HG03354 (cell line): Measurements from ENCODE around the gene IL2RA.
A peak's percentile ranks its signal among the peaks of the same experiment; 100 is the strongest.
"Not testable (repeated sequence)": the region's sequence is repeated elsewhere in the genome, so short reads cannot be mapped to it uniquely, and the experiment has no call there.

Source experiments
- ATAC-seq: cut with Tn5 transposase; IDR thresholded peaks from one replicate; pipeline ENCODE4 v1.9.1; 2021; ENCODE audit warnings: mild to moderate bottlenecking; ENCODE audit not compliant: unreplicated experiment, poor library complexity, severe bottlenecking

Gene IL2RA

GRCh38 chr10:6019796-6020195 is 42.4 kb downstream of the IL2RA start:
- ATAC-seq, result no peak

DNA sequence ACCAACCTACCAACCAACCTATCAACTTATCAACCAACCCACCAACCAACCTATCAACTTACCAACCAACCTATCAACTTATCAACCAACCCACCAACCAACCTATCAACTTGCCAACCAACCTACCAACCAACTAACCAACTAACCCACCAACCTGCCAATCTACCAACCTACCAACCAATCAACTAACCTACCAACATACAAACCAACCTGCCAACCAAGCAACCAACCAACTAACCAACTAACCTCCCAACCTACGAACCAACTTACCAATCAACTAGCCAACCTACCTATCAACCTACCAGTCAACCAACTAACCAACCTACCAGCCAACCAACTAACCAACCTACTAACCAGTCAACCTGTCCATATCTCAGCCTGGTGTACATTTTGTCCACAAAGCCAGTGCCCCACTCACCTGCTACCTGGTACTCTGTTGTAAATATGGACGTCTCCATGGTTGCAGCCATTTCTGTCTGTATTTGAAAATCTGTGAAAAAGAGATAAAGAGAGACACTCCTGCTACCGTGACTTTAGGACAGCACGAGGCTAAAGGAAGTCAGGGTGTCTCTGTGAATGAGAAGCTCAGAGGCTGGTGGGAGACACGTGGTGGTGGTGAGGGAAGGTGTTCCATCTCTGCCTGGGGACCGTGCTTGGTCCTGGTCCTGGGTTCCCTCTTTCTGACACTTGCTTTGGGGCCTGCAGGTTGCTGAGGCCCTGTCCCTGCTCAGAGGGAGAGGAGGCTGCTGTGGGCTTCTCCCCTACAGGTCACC is 43.0 kb downstream of the IL2RA start:
- ATAC-seq, result no peak

DNA sequence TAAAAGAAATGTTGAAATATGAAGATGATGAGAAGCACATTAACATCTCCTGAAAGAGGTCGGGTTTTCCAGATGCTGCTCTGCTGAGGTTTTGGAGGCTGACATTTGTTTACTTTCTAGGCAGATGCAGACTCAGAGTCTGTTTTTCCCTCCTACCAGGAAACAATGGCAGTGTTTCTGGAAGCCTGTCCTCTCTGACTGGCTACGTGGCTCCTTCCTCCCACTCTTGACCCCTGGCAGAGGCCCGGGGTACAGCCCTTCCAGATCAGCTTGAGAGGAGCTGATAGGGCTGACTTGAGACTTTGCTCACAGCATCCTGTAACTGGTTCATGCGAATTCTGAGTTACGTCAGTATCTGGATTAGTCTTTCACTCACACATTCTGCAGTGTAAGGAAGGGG is 43.7 kb downstream of the IL2RA start:
- ATAC-seq, result no peak

- ATAC-seq, result no peak
These were observed 44.3 kb downstream of the IL2RA start for GRCh38 chr10:6017781-6018354.

DNA sequence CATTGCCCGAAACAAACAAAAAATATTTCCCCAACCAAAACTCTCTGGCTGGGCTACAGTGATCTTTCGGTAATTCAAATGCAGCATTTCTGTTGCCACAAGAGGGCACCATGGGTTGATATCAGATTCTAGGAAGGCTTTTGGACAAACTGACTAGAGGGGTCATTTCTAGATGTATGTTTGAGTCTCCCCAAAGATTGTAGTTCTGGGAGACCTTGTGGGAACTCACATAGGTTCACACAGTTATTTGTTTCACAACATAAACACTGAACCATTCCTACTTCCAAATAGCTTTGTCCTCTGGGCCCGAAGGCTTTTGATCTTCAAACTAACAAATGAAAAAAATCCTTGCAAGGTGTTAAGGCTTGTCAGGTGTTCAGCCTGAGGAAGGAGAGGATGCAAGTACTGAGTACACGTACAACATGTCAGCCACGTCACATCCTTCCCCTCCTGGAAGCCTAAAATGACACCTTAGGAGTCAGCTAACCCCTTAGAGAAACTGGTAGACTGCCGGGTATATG is 47.9 kb downstream of the IL2RA start:
- peak; percentile 62 for ATAC-seq

- ATAC-seq, result peak; percentile 14
These were observed 48.6 kb downstream of the IL2RA start for GRCh38 chr10:6013413-6014192.

- ATAC-seq, result no peak
These were observed 49.9 kb downstream of the IL2RA start for GRCh38 chr10:6012121-6012905.

- ATAC-seq, result no peak
These were observed 50.6 kb downstream of the IL2RA start for GRCh38 chr10:6011558-6011957.

DNA sequence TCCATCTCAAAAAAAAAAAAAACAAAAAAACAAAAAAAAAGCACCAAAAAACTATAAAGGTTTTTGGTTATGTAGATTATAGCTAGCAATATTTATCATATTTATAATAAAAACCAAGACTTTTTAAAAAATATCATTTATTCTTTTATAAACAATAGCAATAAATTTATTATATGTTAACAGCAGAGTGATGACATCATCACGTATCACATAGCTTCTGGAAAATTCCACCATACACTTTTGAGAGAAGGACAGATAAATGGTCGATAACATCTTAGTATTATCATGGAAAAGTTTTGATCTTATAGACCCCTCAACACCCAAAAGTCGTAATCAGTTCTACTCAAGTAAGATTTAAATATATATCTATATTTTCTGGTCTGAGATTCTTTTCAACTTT is 51.6 kb downstream of the IL2RA start:
- no peak for ATAC-seq

GRCh38 chr10:6009961-6010360 is 52.2 kb downstream of the IL2RA start:
- ATAC-seq, result no peak

DNA sequence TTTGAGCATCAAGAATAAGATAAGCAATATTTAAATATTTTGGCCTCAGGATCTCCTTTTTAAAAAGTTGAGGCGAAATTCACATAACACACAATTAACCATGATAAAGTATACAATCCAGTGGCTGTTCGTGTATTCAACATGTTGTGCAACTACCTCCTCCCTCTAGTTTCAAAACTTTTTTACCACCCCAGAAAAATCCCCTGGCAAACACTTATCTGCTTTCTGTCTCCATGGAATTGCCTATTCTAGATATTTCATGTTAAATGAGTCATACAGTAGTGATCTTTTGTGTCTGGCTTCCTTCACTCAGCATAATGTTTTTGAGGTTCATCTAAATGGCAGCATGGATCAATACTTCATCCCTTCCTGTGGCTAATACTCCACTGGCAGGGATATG is 53.0 kb downstream of the IL2RA start:
- no peak for ATAC-seq

DNA sequence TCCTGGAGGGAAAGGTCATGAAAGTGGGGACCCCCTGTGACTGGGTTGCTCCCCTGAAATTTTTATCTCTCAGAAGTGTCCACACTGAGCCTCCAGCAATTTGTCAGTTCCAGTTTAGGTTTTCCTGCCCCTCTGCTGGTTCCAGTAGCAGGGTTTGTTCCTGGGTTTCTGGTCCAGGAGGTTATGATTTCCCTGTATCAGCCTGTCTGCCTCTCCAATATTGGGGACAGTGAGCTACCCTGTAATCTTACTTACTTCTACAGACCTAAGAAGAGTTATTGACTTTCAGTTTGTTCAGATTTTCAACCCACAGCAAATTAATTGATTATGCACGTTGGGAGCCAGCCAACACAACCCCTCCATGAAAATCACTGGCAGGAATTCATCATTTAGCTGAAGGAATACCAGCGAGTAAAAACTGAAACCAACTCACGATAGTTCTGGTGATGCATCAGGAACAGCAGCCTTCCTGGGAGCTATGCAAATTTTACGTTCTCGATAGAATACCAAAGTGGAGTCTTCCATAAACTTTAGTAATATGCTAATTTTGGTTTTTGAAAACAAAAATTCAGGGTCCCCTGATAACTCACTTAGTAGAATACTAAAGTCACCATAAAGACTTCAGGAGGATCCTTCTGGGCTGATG is 53.5 kb downstream of the IL2RA start:
- ATAC-seq, result no peak

DNA sequence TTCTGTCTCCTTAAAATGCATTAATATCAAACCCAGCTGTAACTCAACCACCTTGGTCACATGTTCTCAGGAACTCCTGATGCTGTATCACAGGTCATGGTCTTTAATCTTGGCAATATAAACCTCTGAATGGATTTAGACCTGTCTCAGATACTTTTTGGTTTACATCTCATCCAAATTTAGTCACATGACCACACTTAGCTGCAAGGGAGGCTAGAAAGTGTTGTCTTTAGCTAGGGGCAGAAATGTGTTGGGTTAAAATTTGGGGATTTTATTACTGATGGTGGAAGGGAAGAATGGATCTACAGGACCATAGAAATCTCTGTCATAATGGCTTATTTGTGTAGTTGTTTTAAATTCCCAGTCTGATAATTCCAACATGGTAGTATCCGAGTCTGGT is 55.2 kb downstream of the IL2RA start:
- ATAC-seq, result no peak

DNA sequence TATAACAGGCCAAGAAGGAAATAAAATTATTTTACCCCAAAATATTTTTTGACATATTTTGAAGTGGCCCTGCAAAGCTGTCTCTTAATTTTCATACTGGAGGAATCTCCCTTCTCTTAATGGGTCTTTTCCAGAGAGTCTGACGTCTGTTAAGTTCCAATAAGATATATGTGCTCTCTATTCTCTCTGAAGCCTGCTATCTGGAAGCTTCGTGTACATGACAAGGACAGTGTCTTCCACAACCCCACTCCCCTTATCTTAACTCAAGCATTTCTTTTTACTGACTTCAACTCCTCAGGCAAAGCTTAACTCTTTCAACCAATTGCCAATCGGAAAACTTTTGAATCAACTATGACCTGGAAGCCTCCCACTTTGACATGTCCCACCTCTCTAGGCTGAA is 55.6 kb downstream of the IL2RA start:
- ATAC-seq, result no peak

DNA sequence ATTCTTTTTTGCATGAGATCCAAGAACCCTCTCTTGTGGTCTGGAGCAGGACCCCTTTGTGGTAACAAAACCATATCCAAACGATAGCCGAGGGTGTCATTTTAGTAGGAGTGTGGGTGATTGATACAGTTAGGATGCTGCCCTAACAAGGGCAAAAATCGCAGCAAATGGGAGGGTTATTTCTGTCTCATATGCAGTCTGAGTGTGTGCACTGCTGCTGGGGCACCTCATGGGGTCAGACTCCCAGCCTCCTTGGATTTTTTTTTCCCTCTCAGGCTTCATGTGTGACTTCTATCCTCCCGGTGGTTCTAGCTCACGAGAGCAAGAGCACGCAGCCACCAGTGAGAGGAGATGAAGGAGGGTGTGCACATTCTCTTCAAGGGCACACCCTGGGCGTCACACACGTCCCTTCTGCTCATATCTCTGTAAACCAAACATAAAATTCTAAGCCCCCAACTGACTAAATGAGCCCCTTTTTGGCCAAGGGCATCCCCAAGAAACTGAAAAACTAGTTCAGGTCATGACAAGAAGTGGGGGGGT is 56.2 kb downstream of the IL2RA start:
- ATAC-seq, result no peak

DNA sequence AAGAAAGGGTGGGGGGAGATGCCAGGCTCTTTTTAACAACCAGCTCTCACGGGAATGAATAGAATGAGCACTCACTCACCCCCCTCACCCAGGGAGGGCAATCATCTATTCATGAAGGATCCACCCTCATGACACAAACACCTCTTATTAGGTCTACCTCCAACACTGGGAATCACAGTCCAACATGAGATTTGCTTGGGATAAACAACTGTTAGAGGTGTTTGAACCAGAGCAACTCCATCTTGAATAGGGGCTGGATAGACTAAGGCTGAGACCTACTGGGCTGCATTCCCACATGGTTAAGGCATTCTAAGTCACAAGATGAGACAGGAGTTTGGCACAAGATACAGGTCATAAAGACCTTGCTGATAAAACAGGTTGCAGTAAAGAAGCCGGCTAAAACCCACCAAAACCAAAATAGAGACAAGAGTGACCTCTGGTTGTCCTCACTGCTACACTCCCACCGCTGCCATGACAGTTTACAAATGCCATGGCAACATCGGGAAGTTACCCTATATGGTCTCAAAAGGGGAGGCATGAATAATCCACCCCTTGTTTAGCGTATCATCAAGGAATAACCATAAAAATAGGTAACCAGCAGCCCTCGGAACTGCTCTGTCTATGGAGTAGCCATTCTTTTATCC is 56.9 kb downstream of the IL2RA start:
- not testable (repeated sequence) for ATAC-seq

GRCh38 chr10:6002809-6003510 is 59.2 kb downstream of the IL2RA start:
- no peak for ATAC-seq
